Prostate gland (tissue), 2 donors: ENCODE results near the gene TELO2. TPM values are rescaled to one million over a fixed set of nuclear protein-coding genes. Genes with fewer than 3 reads are reported as not detected.

Experiments used
- total RNA-seq, 2 donors: library from RNA; depleted of rRNA; stranded (reverse); fragments of >200 nt; gene quantifications; one replicate each; pipeline ENCODE4 v1.1.0, GENCODE V29; 2016

TELO2 gene
- total RNA-seq, 2 donors from 2014 or later = 35.1 to 53.5 TPM

Other genes starting within 250 kb of the TELO2 start
- 1 to 10 TPM in 1 of 2 donors, under 1 TPM in 1; 0.82 to 1.9 TPM for gene TPSD1, start 237.3 kb upstream of the TELO2 start, total RNA-seq
- gene UBE2I, start 183.7 kb upstream of the TELO2 start, total RNA-seq = 100 to 1,000 TPM in 1 of 2 donors, 10 to 100 TPM in 1; 58.2 to 110 TPM
- 10 to 100 TPM; 12.1 to 41.6 TPM for gene BAIAP3, start 159.7 kb upstream of the TELO2 start, total RNA-seq
- gene TSR3, start 141.5 kb upstream of the TELO2 start, total RNA-seq = 100 to 1,000 TPM; 108 to 148 TPM
- 100 to 1,000 TPM in 1 of 2 donors, 10 to 100 TPM in 1; 99.6 to 132 TPM for gene GNPTG, start 141.4 kb upstream of the TELO2 start, total RNA-seq
- 10 to 100 TPM; 32.6 to 96.7 TPM for gene UNKL, start 78.7 kb upstream of the TELO2 start, total RNA-seq
- 10 to 100 TPM; 12.3 to 24.0 TPM for gene UQCC4, start 72.6 kb upstream of the TELO2 start, total RNA-seq
- gene PERCC1, start 62.3 kb upstream of the TELO2 start, total RNA-seq = 10 to 100 TPM; 26.0 to 45.2 TPM
- gene CCDC154, start 48.8 kb upstream of the TELO2 start, total RNA-seq = 1 to 10 TPM in 1 of 2 donors, not detected in 1; 5.7 TPM
- gene CLCN7, start 18.3 kb upstream of the TELO2 start, total RNA-seq = 100 to 1,000 TPM in 1 of 2 donors, 10 to 100 TPM in 1; 51.9 to 108 TPM
- 1 to 10 TPM in 1 of 2 donors, not detected in 1; 2.2 TPM for gene PTX4, start 4.4 kb upstream of the TELO2 start, total RNA-seq
- 10 to 100 TPM; 20.7 to 33.9 TPM for gene TMEM204, start 40.3 kb downstream of the TELO2 start, total RNA-seq
- 10 to 100 TPM; 30.1 to 41.9 TPM for gene IFT140, start 118.7 kb downstream of the TELO2 start, total RNA-seq
- 10 to 100 TPM; 12.7 to 36.0 TPM for gene CRAMP1, start 119.0 kb downstream of the TELO2 start, total RNA-seq
- gene JPT2, start 184.9 kb downstream of the TELO2 start, total RNA-seq = 10 to 100 TPM; 56.6 to 75.3 TPM
- 100 to 1,000 TPM in 1 of 2 donors, 10 to 100 TPM in 1; 56.0 to 157 TPM for gene MAPK8IP3, start 212.8 kb downstream of the TELO2 start, total RNA-seq